Measurements from ENCODE around the gene PLEKHA8.

PLEKHA8 gene

DNA sequence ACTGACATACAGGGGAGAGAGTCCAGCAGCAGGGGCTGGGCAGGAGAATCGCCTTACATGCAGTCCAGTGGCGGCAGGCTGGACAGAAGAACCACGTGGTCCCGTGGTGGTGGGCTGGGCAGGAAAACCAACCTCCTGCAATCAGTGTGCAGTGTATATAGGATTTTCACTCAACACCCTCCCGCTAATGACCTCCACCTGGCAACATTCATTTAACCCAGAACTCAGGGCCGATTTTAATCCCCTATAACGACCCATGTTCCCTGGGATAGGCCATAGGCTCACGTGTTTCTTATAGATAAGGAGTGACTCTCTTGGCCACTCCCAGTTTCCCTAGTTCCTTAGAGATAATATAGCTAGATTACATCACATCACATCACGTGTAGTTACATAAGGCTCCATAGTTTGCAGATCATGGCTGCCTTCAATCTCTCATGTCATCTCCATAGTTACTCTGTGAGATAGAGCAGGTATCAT, 125.9 kb downstream of the PLEKHA8 start:
- Histone ChIP-seq H3K4me3 (no peak overlapping the region), H3K27ac (no peak overlapping the region)
- no peak for DNase-seq (ENCODE audit: low spot score)
- TF ChIP-seq CTCF (IDR thresholded peaks at IDR 0.05), result no peak

GRCh38 chr7:30155481-30155880, 127.3 kb downstream of the PLEKHA8 start:
- Histone ChIP-seq H3K4me3 (no peak overlapping the region), H3K27ac (no peak overlapping the region)
- no peak for DNase-seq (ENCODE audit: low spot score)
- no peak for TF ChIP-seq CTCF (IDR thresholded peaks at IDR 0.05)

DNA sequence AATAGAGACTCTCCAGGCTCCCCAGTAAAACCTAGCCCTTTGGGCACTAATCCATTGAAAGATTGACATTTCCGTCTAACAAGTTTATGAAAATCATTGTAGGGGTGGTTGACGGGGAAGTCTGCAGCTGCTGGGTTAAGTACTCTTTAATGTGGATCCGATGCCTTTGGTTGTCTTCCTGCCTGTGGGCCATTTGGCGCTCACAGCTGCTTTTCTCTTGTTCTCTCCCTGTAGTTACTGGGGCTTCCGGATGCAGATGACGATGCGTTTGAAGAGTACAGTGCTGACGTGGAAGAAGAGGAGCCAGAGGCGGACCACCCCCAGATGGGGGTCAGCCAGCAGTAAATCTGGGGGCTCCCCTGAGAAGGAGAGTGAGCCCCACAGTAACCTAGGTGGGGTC, 129.0 kb downstream of the PLEKHA8 start:
- no peak for DNase-seq (ENCODE audit: low spot score)
- no peak for TF ChIP-seq CTCF (IDR thresholded peaks at IDR 0.05)
- Histone ChIP-seq H3K4me3 (no peak overlapping the region), H3K27ac (no peak overlapping the region)

- TF ChIP-seq CTCF (IDR thresholded peaks at IDR 0.05), result no peak
- Histone ChIP-seq H3K27ac (peak overlapping the region in 1 of 2 donors; percentile 54), H3K4me3 (no peak overlapping the region)
- DNase-seq (ENCODE audit: low spot score), result no peak
Observed at GRCh38 chr7:30159163-30159562, 131.0 kb downstream of the PLEKHA8 start.

DNA sequence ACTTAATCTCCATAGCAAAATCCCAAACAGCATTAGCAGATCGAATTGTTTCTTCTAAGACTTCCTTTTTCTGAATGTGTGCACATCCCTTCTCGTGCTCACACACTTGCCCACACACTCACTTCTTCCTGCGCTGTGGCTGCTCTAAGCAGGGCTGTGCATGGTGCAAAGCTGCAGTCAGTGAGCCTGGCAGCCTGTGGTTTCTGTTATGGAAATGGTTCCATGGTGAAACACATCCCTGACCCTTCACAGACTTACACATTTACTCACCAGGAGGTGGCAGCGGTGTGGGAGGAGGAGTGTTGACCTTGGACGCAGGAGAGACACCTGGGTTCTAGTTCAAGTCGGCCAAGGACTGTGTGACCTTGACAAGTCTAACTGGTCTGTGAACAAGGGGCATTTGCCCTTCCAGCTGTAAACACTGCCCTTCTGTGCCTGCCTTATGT, 131.5 kb downstream of the PLEKHA8 start:
- no peak for TF ChIP-seq CTCF (IDR thresholded peaks at IDR 0.05)
- DNase-seq (ENCODE audit: low spot score), result no peak
- peak overlapping the region in 1 of 2 donors; percentile 54 for H3K27ac ChIP-seq
- H3K4me3 ChIP-seq, result no peak overlapping the region

GRCh38 chr7:30160329-30160728, 132.1 kb downstream of the PLEKHA8 start:
- Histone ChIP-seq H3K27ac (no peak overlapping the region), H3K4me3 (no peak overlapping the region)
- no peak for DNase-seq (ENCODE audit: low spot score)
- TF ChIP-seq CTCF (IDR thresholded peaks at IDR 0.05), result no peak

- H3K4me3 ChIP-seq, result no peak overlapping the region
- no peak overlapping the region for H3K27ac ChIP-seq
- no peak for DNase-seq (ENCODE audit: low spot score)
- TF ChIP-seq CTCF (IDR thresholded peaks at IDR 0.05), result no peak
Observed at GRCh38 chr7:30162133-30162532, 133.9 kb downstream of the PLEKHA8 start.
